HEK293 (cell line): ENCODE results near the gene TRPC4AP.

Source experiments
- CTCF ChIA-PET: fragments of 350-600 bp; formaldehyde crosslinking; extraction: SDS; loops from one replicate; lab custom pipeline; 2021; ENCODE audit warnings: antibody characterized with exemption; lab: Yijun Ruan, JAX
- POLR2A ChIA-PET: fragments of 300-600 bp; formaldehyde crosslinking; extraction: SDS; loops from one replicate; lab custom pipeline; 2020; ENCODE audit warnings: antibody characterized with exemption, inconsistent platforms; lab: Yijun Ruan, JAX
- H3K27ac ChIP-seq: fragments of 200-500 bp; sonication (Bioruptor generic); 2 replicates; pipeline ENCODE4 v1.5.1; 2014; ENCODE audit warnings: low read depth, low read length, control low read depth, inconsistent platforms; ENCODE audit errors: extremely low read depth
- H3K36me3 ChIP-seq, 2 experiments: fragments of 200-500 bp in 1 of 2; sonication (Bioruptor generic) in 1 of 2; 1 replicate in 1 of 2; 2 replicates in 1 of 2; pipeline ENCODE4 v1.5.1; 2014 to 2017; ENCODE audit warnings: inconsistent platforms in 2 of 2, low read length in 2 of 2; ENCODE audit not compliant: control insufficient read depth in 2 of 2, insufficient read depth in 1 of 2
- H3K4me1 ChIP-seq: fragments of 200-500 bp; sonication (Bioruptor generic); 2 replicates; pipeline ENCODE4 v1.5.1; 2014; ENCODE audit warnings: mild to moderate bottlenecking, low read length, inconsistent platforms; ENCODE audit not compliant: control insufficient read depth, insufficient read depth
- H3K4me3 ChIP-seq: 2 replicates; pipeline ENCODE4 v1.5.1; 2011; ENCODE audit warnings: low read depth, mild to moderate bottlenecking, control low read depth, low read length, moderate library complexity
- H3K9me3 ChIP-seq: fragments of 200-500 bp; sonication (Bioruptor generic); 2 replicates; pipeline ENCODE4 v1.5.1; 2014; ENCODE audit warnings: low read depth, low read length, inconsistent platforms; ENCODE audit not compliant: control insufficient read depth, insufficient read depth
- EGR2 ChIP-seq: fragments of 450-650 bp; formaldehyde crosslinking; IDR thresholded peaks from 2 replicates; pipeline ENCODE4 v1.5.1; 2016; ENCODE audit warnings: low read depth, missing biosample characterization, missing genetic modification characterization
- GLIS2 ChIP-seq: fragments of 450-650 bp; formaldehyde crosslinking; IDR thresholded peaks from 2 replicates; pipeline ENCODE4 v1.5.1; 2016; ENCODE audit warnings: missing biosample characterization, missing genetic modification characterization
- MEIS1 ChIP-seq: sonication (generic); formaldehyde crosslinking; IDR thresholded peaks from 2 replicates; pipeline ENCODE4 v1.8.1; 2022; ENCODE audit warnings: missing genetic modification reagents, mild to moderate bottlenecking, borderline replicate concordance
- MYNN ChIP-seq: fragments of 450-650 bp; formaldehyde crosslinking; IDR thresholded peaks from 2 replicates; pipeline ENCODE4 v1.5.1; 2016; ENCODE audit warnings: missing biosample characterization, missing genetic modification characterization, borderline replicate concordance
- ZNF423 ChIP-seq: fragments of 450-650 bp; formaldehyde crosslinking; IDR thresholded peaks from 2 replicates; pipeline ENCODE4 v1.5.1; 2016; ENCODE audit warnings: missing biosample characterization, missing genetic modification characterization
- ZNF544 ChIP-seq: fragments of 450-650 bp; formaldehyde crosslinking; IDR thresholded peaks from 2 replicates; pipeline ENCODE4 v1.5.0; 2017; ENCODE audit warnings: missing biosample characterization, missing genetic modification characterization
- ZNF555 ChIP-seq: fragments of 450-650 bp; formaldehyde crosslinking; conservative IDR thresholded peaks from 2 replicates; pipeline ENCODE4 v1.5.1; 2017; ENCODE audit warnings: missing biosample characterization, mild to moderate bottlenecking, missing genetic modification characterization, inconsistent platforms
- ZNF561 ChIP-seq: fragments of 450-650 bp; IDR thresholded peaks from 2 replicates; pipeline ENCODE4 v1.5.1; 2018; ENCODE audit warnings: missing biosample characterization, missing genetic modification characterization, borderline replicate concordance
- ZNF654 ChIP-seq: fragments of 450-650 bp; formaldehyde crosslinking; IDR thresholded peaks from 2 replicates; pipeline ENCODE4 v1.5.1; 2016; ENCODE audit warnings: low read depth, missing biosample characterization, missing genetic modification characterization
- ZNF660 ChIP-seq: fragments of 450-650 bp; IDR thresholded peaks from 2 replicates; pipeline ENCODE4 v1.5.1; 2018; ENCODE audit warnings: missing biosample characterization, mild to moderate bottlenecking, missing genetic modification characterization
- TF ChIP-seq, protein P1 (sequence below): fragments of 450-650 bp; formaldehyde crosslinking; IDR thresholded peaks from 2 replicates; pipeline ENCODE4 v1.5.1; 2016; ENCODE audit warnings: missing biosample characterization, missing genetic modification characterization
- TF ChIP-seq, protein P2 (sequence below): IDR thresholded peaks from 2 replicates; pipeline ENCODE4 v1.6.1; 2011; ENCODE audit warnings: mild to moderate bottlenecking, low read depth, low read length, borderline replicate concordance
- TF ChIP-seq, protein P3 (sequence below): fragments of 450-650 bp; formaldehyde crosslinking; conservative IDR thresholded peaks from 2 replicates; pipeline ENCODE4 v1.5.1; 2016; ENCODE audit warnings: low read depth, missing biosample characterization, missing genetic modification characterization

Gene TRPC4AP

DNA sequence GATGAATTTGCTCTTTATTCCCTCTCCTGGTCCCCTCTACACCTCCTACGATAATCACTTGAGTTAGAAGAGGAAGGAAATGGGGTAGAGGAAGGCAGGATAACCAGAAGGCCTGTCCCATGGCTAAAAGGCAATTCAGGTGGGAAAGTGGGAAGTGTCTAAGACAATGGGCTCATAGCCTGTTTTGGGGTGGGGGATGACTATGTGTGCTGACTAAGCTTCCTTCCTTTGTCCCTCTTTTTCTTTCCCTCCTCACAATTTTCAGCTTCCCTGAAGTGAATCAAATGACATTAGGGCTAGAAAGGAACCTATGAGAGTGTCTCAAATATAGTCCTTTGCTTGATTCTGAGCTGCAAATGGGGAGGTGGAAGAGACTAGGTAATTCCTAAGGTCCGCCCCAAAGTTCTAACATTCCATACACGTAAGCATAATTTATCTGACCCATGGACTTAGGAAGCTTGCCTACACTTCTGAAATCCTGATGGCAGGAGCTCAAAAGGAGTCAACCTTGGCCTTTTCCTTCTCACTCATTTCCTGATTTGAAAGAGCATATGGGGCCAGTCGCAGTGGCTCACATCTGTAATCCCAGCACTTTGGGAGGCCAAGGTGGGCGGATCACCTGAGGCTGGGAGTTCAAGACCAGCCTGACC lies 30.3 kb upstream of the TRPC4AP start:
- CTCF ChIA-PET, result interaction anchor here (0.6 to 1.5 kb wide), 3 partner anchors 27 to 250 kb away, joined by 3 to 4 read pairs (median 4); partner anchors contain the start of gene GGT7
- TF ChIP-seq ZNF561 (tag by site-specific recombination) (no peak), MYNN (tag by site-specific recombination) (no peak), ZNF660 (tag by site-specific recombination) (no peak), ZNF544 (tag by site-specific recombination) (no peak), ZNF423 (tag by site-specific recombination) (no peak), GLIS2 (no peak), ZNF654 (no peak), ZNF555 (tag by site-specific recombination) (no peak), MEIS1 (CRISPR knock-in tag) (no peak), EGR2 (tag by site-specific recombination) (no peak)
- TF ChIP-seq, protein P1, sequence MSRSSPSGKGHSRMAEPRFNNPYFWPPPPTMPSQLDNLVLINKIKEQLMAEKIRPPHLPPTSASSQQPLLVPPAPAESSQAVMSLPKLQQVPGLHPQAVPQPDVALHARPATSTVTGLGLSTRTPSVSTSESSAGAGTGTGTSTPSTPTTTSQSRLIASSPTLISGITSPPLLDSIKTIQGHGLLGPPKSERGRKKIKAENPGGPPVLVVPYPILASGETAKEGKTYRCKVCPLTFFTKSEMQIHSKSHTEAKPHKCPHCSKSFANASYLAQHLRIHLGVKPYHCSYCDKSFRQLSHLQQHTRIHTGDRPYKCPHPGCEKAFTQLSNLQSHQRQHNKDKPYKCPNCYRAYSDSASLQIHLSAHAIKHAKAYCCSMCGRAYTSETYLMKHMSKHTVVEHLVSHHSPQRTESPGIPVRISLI (tag by site-specific recombination), result no peak
- TF ChIP-seq, protein P2, sequence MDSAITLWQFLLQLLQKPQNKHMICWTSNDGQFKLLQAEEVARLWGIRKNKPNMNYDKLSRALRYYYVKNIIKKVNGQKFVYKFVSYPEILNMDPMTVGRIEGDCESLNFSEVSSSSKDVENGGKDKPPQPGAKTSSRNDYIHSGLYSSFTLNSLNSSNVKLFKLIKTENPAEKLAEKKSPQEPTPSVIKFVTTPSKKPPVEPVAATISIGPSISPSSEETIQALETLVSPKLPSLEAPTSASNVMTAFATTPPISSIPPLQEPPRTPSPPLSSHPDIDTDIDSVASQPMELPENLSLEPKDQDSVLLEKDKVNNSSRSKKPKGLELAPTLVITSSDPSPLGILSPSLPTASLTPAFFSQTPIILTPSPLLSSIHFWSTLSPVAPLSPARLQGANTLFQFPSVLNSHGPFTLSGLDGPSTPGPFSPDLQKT, result no peak
- TF ChIP-seq, all 188 proteins: peak for 0
- Histone ChIP-seq H3K27ac (no peak overlapping the region), H3K36me3 (peaks cover 0 to 51% of the 10 kb centered on the region in 2 experiments; a peak in 2 of 3 replicates), H3K4me3 (no peak overlapping the region), H3K4me1 (no peaks in the 10 kb centered on the region), H3K9me3 (no peaks in the 10 kb centered on the region)
- POLR2A ChIA-PET, result no interaction called here

DNA sequence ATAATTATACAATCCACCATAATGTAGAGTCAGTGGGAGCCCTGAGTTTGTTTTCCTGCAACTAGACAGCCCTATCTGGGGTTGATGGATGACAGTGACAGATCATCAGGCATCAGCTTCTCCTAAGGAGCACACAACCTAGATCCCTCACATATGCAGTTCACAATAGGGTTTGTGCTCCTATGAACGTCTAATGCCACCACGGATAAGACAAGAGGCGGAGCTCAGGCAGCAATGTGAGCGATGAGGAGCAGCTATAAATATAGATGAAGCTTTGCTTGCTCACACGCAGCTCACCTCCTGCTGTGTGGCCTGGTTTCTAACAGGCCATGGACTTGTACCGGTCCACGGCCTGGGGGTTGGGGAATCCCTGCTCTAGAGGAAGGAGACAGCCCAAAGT lies 28.6 kb upstream of the TRPC4AP start:
- Histone ChIP-seq H3K9me3 (no peaks in the 10 kb centered on the region), H3K4me3 (no peak overlapping the region), H3K36me3 (peaks cover 0 to 59% of the 10 kb centered on the region in 2 experiments; a peak in 2 of 3 replicates)
- TF ChIP-seq, protein P3, sequence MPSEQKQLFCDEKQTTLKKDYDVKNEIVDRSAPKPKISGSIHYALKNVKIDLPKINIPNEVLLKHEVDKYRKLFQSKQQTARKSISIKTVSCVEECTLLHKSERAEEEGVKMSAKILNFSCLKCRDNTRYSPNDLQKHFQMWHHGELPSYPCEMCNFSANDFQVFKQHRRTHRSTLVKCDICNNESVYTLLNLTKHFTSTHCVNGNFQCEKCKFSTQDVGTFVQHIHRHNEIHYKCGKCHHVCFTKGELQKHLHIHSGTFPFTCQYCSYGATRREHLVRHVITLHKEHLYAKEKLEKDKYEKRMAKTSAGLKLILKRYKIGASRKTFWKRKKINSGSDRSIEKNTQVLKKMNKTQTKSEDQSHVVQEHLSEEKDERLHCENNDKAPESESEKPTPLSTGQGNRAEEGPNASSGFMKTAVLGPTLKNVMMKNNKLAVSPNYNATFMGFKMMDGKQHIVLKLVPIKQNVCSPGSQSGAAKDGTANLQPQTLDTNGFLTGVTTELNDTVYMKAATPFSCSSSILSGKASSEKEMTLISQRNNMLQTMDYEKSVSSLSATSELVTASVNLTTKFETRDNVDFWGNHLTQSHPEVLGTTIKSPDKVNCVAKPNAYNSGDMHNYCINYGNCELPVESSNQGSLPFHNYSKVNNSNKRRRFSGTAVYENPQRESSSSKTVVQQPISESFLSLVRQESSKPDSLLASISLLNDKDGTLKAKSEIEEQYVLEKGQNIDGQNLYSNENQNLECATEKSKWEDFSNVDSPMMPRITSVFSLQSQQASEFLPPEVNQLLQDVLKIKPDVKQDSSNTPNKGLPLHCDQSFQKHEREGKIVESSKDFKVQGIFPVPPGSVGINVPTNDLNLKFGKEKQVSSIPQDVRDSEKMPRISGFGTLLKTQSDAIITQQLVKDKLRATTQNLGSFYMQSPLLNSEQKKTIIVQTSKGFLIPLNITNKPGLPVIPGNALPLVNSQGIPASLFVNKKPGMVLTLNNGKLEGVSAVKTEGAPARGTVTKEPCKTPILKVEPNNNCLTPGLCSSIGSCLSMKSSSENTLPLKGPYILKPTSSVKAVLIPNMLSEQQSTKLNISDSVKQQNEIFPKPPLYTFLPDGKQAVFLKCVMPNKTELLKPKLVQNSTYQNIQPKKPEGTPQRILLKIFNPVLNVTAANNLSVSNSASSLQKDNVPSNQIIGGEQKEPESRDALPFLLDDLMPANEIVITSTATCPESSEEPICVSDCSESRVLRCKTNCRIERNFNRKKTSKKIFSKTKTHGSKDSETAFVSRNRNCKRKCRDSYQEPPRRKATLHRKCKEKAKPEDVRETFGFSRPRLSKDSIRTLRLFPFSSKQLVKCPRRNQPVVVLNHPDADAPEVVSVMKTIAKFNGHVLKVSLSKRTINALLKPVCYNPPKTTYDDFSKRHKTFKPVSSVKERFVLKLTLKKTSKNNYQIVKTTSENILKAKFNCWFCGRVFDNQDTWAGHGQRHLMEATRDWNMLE (tag by site-specific recombination), result no peak
- no peak for TF ChIP-seq ZNF423 (tag by site-specific recombination)
- TF ChIP-seq, all 188 proteins: peak for 0
- ChIA-PET CTCF (interaction anchor here (0.6 to 1.5 kb wide), 2 partner anchors 25 to 1715 kb away, joined by 4 read pairs; no protein-coding TSS in a partner anchor), POLR2A (no interaction called here)
- Histone ChIP-seq H3K4me1 (no peaks in the 10 kb centered on the region), H3K27ac (no peak overlapping the region)
